GM12873 (cell line): ENCODE results near the gene SKP1.
A peak's percentile ranks its signal among the peaks of the same experiment; 100 is the strongest.

Experiments
- CTCF ChIP-seq: IDR thresholded peaks from 2 replicates; pipeline ENCODE4 v1.5.1; 2012; ENCODE audit warnings: low read depth, mild to moderate bottlenecking, moderate library complexity, low read length, control low read depth; ENCODE audit not compliant: insufficient read depth; ENCODE audit errors: missing control alignments

SKP1 gene

GRCh38 chr5:134148986-134149539, 27.7 kb downstream of the SKP1 start:
- no peak for TF ChIP-seq CTCF

- TF ChIP-seq CTCF = no peak
These were observed 28.4 kb downstream of the SKP1 start for GRCh38 chr5:134148316-134148715.

GRCh38 chr5:134146651-134147518, 29.9 kb downstream of the SKP1 start:
- TF ChIP-seq CTCF = no peak

GRCh38 chr5:134145779-134146581, 30.8 kb downstream of the SKP1 start:
- TF ChIP-seq CTCF = peak; percentile 97

GRCh38 chr5:134145041-134145757, 31.6 kb downstream of the SKP1 start:
- TF ChIP-seq CTCF = no peak

GRCh38 chr5:134143944-134144941, 32.5 kb downstream of the SKP1 start:
- TF ChIP-seq CTCF = no peak
